Activated CD8-positive, alpha-beta memory T cell treated with anti-CD3 and anti-CD28 coated beads, Interleukin-2, amount 50 U/mL, for 24 hours (primary cell): ENCODE results near the gene DPP10.
"Not testable (repeated sequence)": the region's sequence is repeated elsewhere in the genome, so short reads cannot be mapped to it uniquely, and the experiment has no call there.

Source experiments
- DNase-seq: peaks from one replicate; pipeline ENCODE4 v3.0.0-alpha.2; 2020; ENCODE audit errors: extremely low read depth

DPP10 gene

GRCh38 chr2:114960389-114960788 is 517.9 kb downstream of the DPP10 start:
- DNase-seq: no peak

GRCh38 chr2:114962532-114962931 is 520.1 kb downstream of the DPP10 start:
- no peak for DNase-seq

- no peak for DNase-seq
Observed at GRCh38 chr2:114968748-114969400, 526.4 kb downstream of the DPP10 start.

GRCh38 chr2:115004321-115004720 is 561.9 kb downstream of the DPP10 start:
- DNase-seq: not testable (repeated sequence)

GRCh38 chr2:115011721-115012120 is 569.3 kb downstream of the DPP10 start:
- no peak for DNase-seq

GRCh38 chr2:115022013-115022412 is 579.6 kb downstream of the DPP10 start:
- not testable (repeated sequence) for DNase-seq

- DNase-seq: no peak
Observed at GRCh38 chr2:115034801-115035200, 592.4 kb downstream of the DPP10 start.

GRCh38 chr2:115036818-115037217 is 594.4 kb downstream of the DPP10 start:
- DNase-seq: no peak

- no peak for DNase-seq
Observed at GRCh38 chr2:115057473-115057872, 615.0 kb downstream of the DPP10 start.

GRCh38 chr2:115070002-115070401 is 627.6 kb downstream of the DPP10 start:
- DNase-seq: no peak

- DNase-seq: no peak
Observed at GRCh38 chr2:115071534-115071933, 629.1 kb downstream of the DPP10 start.

- DNase-seq: no peak
Observed at GRCh38 chr2:115075800-115076199, 633.4 kb downstream of the DPP10 start.

- no peak for DNase-seq
Observed at GRCh38 chr2:115077626-115078025, 635.2 kb downstream of the DPP10 start.

- no peak for DNase-seq
Observed at GRCh38 chr2:115083225-115083624, 640.8 kb downstream of the DPP10 start.

GRCh38 chr2:115083711-115084110 is 641.3 kb downstream of the DPP10 start:
- DNase-seq: no peak

GRCh38 chr2:115084446-115084845 is 642.0 kb downstream of the DPP10 start:
- no peak for DNase-seq

GRCh38 chr2:115086051-115086620 is 643.7 kb downstream of the DPP10 start:
- DNase-seq: not testable (repeated sequence)

- DNase-seq: no peak
Observed at GRCh38 chr2:115094441-115094840, 652.0 kb downstream of the DPP10 start.

- no peak for DNase-seq
Observed at GRCh38 chr2:115105966-115106365, 663.5 kb downstream of the DPP10 start.

GRCh38 chr2:115115135-115115534 is 672.7 kb downstream of the DPP10 start:
- DNase-seq: no peak

- DNase-seq: no peak
Observed at GRCh38 chr2:115118306-115118705, 675.9 kb downstream of the DPP10 start.

GRCh38 chr2:115119086-115119485 is 676.6 kb downstream of the DPP10 start:
- DNase-seq: no peak

GRCh38 chr2:115122701-115123100 is 680.3 kb downstream of the DPP10 start:
- DNase-seq: no peak

- no peak for DNase-seq
Observed at GRCh38 chr2:115124817-115125216, 682.4 kb downstream of the DPP10 start.
